ENCODE results near the gene PUM1.

PUM1 gene

GRCh38 chr1:31003613-31004230, 61.8 kb downstream of the PUM1 start:
- H3K4me3 ChIP-seq (ENCODE audit: low read length) = no peak overlapping the region
- no peak for DNase-seq (ENCODE audit: low read depth)
- no peak for TF ChIP-seq CTCF (conservative IDR thresholded peaks at IDR 0.05; ENCODE audit: low read length)

GRCh38 chr1:31000301-31000700, 65.2 kb downstream of the PUM1 start:
- no peak for TF ChIP-seq CTCF (conservative IDR thresholded peaks at IDR 0.05; ENCODE audit: low read length)
- no peak for DNase-seq (ENCODE audit: low read depth)
- no peak overlapping the region for H3K4me3 ChIP-seq (ENCODE audit: low read length)

- DNase-seq (ENCODE audit: low read depth) = no peak
- no peak overlapping the region for H3K4me3 ChIP-seq (ENCODE audit: low read length)
- TF ChIP-seq CTCF (conservative IDR thresholded peaks at IDR 0.05; ENCODE audit: low read length) = no peak
These were observed 66.6 kb downstream of the PUM1 start for GRCh38 chr1:30998887-30999286.

GRCh38 chr1:30998171-30998570, 67.3 kb downstream of the PUM1 start:
- no peak for DNase-seq (ENCODE audit: low read depth)
- H3K4me3 ChIP-seq (ENCODE audit: low read length) = no peak overlapping the region
- TF ChIP-seq CTCF (conservative IDR thresholded peaks at IDR 0.05; ENCODE audit: low read length) = no peak

- no peak for DNase-seq (ENCODE audit: low read depth)
- TF ChIP-seq CTCF (conservative IDR thresholded peaks at IDR 0.05; ENCODE audit: low read length) = no peak
- H3K4me3 ChIP-seq (ENCODE audit: low read length) = no peak overlapping the region
These were observed 68.0 kb downstream of the PUM1 start for GRCh38 chr1:30997463-30998057.

GRCh38 chr1:30995990-30996612, 69.4 kb downstream of the PUM1 start:
- TF ChIP-seq CTCF (conservative IDR thresholded peaks at IDR 0.05; ENCODE audit: low read length) = no peak
- H3K4me3 ChIP-seq (ENCODE audit: low read length) = no peak overlapping the region
- DNase-seq (ENCODE audit: low read depth) = no peak
